HL-60/S4 treated with retinoic acid at 250 ng/mL for 4 days and 3 days (cell line): ENCODE measurements around the gene TAPBPL.
"Not testable (repeated sequence)": the region's sequence is repeated elsewhere in the genome, so short reads cannot be mapped to it uniquely, and the experiment has no call there.

Experiments used
- in situ Hi-C: fragments of 300-500 bp; cut with MboI; formaldehyde crosslinking; loops from 2 replicates; pipeline ENCODE4 v1.7.0; 2022; ENCODE audit warnings: low sequenced_read_pairs

Gene TAPBPL

DNA sequence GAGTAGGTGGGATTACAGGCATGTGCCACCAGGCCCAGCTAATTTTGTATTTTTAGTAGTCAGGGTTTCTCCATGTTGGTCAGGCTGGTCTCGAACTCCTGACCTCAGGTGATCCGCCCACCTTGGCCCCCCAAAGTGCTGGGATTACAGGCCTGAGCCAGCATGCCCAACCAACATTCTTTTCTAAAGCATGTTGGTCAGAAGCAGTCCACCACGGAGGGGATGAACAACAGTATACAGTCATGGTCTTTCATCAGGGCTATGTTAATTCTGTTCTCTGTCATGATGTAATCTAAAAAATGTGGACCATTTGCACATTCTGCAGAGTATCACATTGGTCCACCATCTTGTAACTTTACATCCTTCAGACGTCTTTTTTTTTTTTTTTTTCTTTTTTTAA lies 37.6 kb downstream of the TAPBPL start:
- in situ Hi-C loops, result no loop called here

DNA sequence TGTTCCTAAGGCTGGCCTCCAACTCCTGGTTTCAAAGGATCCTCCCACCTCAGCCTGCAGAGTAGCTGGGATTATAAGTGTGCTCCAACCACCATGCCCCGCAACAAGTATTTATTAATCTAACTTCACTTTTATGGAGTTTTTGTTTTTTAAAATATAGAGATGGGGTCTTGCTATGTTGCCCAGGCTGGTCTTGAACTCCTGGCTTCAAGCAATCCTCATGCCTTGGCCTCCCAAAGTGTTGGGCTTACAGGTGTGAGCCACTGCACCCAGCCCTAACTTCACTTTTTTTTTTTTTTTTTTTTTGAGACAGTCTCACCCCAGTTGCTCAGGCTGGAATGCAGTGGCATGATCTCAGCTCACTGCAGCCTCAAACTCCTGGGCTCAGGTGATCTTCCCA lies 38.8 kb downstream of the TAPBPL start:
- in situ Hi-C loops, result not testable (repeated sequence)

- in situ Hi-C loops, result no loop called here
These were observed 41.1 kb downstream of the TAPBPL start, which contains the start of gene MRPL51 for GRCh38 chr12:6492838-6493496. MRPL51 (minus strand) TSS chr12:6493262; CDS start chr12:6493136, 126 bp downstream.

DNA sequence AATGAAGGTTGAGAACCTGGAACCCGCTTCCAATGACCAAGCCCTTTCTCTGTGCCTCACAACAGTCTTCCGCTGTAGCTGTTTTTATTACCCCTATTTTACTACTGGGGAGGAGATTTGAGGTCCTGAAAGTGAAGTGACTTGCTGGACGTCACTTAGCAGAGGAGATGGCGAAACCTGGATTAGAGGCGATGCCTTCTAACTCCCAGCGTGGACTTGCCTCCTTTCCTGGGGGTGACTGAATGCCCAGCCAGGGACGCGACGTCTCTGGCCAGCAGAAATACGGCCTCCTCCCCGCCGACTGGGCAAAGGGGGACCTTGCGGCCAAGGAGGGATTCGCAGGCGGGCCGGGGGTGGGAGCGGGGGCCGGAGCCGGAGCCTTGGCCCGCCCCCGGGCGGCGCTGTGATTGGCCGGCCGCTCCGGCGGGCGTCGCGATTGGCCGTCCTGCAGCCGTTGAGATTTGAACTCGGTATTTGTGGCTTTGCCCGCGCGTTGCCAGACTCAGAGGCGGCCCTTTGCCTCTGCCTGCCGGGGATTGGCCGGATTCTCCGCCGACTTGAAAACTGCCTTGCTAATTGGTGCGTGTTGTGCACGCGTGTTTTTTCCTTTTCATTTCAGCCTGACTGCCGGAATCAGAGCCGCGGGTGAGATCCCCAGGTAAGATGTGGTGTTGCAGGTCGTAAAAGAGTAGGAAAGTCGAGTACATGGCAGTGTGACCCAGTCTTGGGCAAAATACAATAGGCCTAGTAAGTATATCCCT lies 41.8 kb downstream of the TAPBPL start, which contains the start of gene NCAPD2:
Gene NCAPD2 (plus strand): TSS at position 606 of the 761 bp plus-strand sequence. CDS start 997 bp downstream, outside the sequence.
- in situ Hi-C loops, result no loop called here

GRCh38 chr12:6494258-6494743 lies 42.5 kb downstream of the TAPBPL start:
- in situ Hi-C loops, result no loop called here

GRCh38 chr12:6494968-6495367 lies 43.1 kb downstream of the TAPBPL start:
- in situ Hi-C loops, result no loop called here

DNA sequence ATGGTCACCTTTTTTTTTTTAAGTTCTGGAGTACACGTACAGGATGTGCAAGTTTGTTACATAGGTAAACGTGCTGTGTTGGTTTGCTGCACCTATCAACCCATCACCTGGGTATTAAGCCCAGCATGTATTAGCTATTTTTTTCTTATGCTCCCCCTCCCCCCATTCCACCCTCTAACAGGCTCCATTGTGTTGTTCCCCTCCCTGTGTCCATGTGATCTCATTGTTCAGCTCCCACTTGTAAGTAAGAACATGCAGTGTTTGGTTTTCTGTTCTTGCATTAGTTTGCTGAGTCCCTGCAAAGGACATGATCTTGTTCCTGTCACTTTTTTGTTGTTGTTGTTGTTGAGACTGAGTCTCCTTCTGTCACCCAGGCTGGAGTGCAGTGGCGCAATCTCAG lies 45.4 kb downstream of the TAPBPL start:
- in situ Hi-C loops, result not testable (repeated sequence)

DNA sequence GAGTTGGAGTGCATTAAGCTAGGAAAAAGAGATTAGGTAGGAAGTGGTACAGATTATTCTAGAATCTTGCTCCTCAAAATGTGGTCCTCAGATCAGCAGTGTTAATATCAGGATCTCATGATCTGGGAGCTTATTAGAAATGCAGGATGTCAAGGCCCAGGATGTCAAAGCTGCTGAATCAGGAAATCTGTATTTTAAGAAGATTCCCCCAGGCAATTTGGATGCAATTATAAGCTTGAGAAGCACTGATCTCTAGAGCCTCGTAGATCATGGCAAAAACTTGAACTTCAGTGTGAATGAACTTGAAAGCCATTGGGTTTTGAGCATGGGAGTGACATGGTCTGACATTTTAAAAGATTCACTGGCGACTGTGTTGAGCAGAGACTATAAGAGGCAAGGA lies 48.6 kb downstream of the TAPBPL start:
- in situ Hi-C loops, result no loop called here

GRCh38 chr12:6507102-6507998 lies 55.5 kb downstream of the TAPBPL start:
- in situ Hi-C loops, result no loop called here

- in situ Hi-C loops, result no loop called here
These were observed 56.2 kb downstream of the TAPBPL start for GRCh38 chr12:6508087-6508486.
